KMS-11 (cell line): Measurements from ENCODE around the gene FBXW7.

Experiments used
- H2AFZ ChIP-seq: fragments of 200-600 bp; sonication (generic); 2 replicates; pipeline ENCODE4 v1.6.1; 2016; ENCODE audit warnings: antibody characterized with exemption, mixed run types, low read depth
- H3K27ac ChIP-seq: fragments of 200-600 bp; sonication (generic); 2 replicates; pipeline ENCODE4 v1.6.1; 2016; ENCODE audit warnings: mild to moderate bottlenecking, mixed run types
- H3K27me3 ChIP-seq: fragments of 200-600 bp; sonication (generic); 2 replicates; pipeline ENCODE4 v1.6.1; 2017; ENCODE audit warnings: mild to moderate bottlenecking, low read depth, mixed run types, moderate library complexity; ENCODE audit not compliant: insufficient read depth
- H3K36me3 ChIP-seq: fragments of 200-600 bp; sonication (generic); 2 replicates; pipeline ENCODE4 v1.6.1; 2017; ENCODE audit warnings: mild to moderate bottlenecking, mixed run types; ENCODE audit not compliant: insufficient read depth
- H3K4me1 ChIP-seq: fragments of 200-600 bp; sonication (generic); 2 replicates; pipeline ENCODE4 v1.6.1; 2016; ENCODE audit warnings: mild to moderate bottlenecking, low read depth, mixed run types; ENCODE audit not compliant: poor library complexity, severe bottlenecking
- H3K4me2 ChIP-seq: fragments of 200-600 bp; sonication (generic); 2 replicates; pipeline ENCODE4 v1.7.0; 2016; ENCODE audit warnings: mild to moderate bottlenecking, mixed run types
- H3K4me3 ChIP-seq: fragments of 200-600 bp; sonication (generic); IDR thresholded peaks from 2 replicates; pipeline ENCODE4 v1.6.1; 2017; ENCODE audit warnings: low read depth, low read length, mixed read lengths; ENCODE audit not compliant: insufficient read depth
- H3K79me2 ChIP-seq: fragments of 200-600 bp; sonication (generic); 2 replicates; pipeline ENCODE4 v1.6.1; 2016; ENCODE audit warnings: low read depth, mixed run types; ENCODE audit not compliant: insufficient read depth
- H3K9ac ChIP-seq: fragments of 200-600 bp; sonication (generic); 2 replicates; pipeline ENCODE4 v1.6.1; 2016; ENCODE audit warnings: mild to moderate bottlenecking, mixed run types
- H4K20me1 ChIP-seq: fragments of 200-600 bp; sonication (generic); 2 replicates; pipeline ENCODE4 v1.6.1; 2016; ENCODE audit warnings: mild to moderate bottlenecking, mixed run types; ENCODE audit not compliant: insufficient read depth
- CTCF ChIP-seq: fragments of 200-600 bp; sonication (generic); conservative IDR thresholded peaks from 2 replicates; pipeline ENCODE4 v1.6.1; 2017; ENCODE audit warnings: low read depth, mild to moderate bottlenecking, antibody characterized with exemption, low read length, moderate library complexity, mixed read lengths

Gene FBXW7

DNA sequence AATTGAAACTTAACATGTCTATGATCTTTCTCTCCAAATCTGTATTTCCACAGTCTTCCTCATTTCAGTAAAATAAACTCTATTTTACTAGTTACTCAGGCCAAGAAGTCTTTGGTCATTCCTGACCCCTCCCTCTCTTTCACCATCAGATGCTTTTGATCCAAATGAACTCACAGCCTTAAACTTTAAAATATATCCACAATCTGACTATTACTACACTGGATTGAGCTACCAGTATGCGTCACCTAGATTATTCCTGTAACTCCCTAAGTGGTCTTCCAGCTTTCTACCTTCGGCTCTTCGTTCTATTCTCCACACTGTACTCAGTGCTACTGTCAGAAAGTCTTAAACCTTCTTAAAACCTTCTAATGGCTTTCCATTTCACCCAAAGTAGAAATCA is 195.1 kb downstream of the FBXW7 start:
- Histone ChIP-seq H3K9ac (no peak overlapping the region), H3K4me3 (no peak overlapping the region), H3K27me3 (no peaks in the 10 kb centered on the region), H3K27ac (no peak overlapping the region), H3K4me2 (no peak overlapping the region), H4K20me1 (no peaks in the 10 kb centered on the region), H2AFZ (no peak overlapping the region), H3K79me2 (no peaks in the 10 kb centered on the region), H3K36me3 (no peaks in the 10 kb centered on the region), H3K4me1 (no peaks in the 10 kb centered on the region)
- TF ChIP-seq CTCF = no peak

DNA sequence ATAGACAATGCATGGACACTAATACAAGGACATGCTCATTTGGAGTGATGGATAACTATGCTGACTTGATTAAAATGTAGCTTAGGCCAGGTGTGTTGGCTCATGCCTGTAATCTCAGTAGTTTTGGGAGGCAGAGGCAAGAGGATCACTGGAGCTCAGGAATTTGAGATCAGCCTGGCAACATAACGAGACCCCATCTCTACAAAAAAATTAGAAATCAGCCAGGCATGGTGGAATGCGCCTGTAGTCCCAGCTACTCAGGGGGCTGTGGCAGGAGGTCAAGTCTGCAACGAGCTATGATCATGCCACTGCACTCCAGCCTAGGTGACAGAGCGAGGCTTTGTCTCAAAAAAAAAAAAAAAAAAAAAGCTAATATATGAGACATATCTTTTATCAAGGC is 196.3 kb downstream of the FBXW7 start:
- no peaks in the 10 kb centered on the region for H3K79me2 ChIP-seq
- H3K9ac ChIP-seq = no peak overlapping the region
- H3K27me3 ChIP-seq = no peaks in the 10 kb centered on the region
- H3K4me2 ChIP-seq = no peak overlapping the region
- no peaks in the 10 kb centered on the region for H4K20me1 ChIP-seq
- H3K4me3 ChIP-seq = no peak overlapping the region
- no peak overlapping the region for H2AFZ ChIP-seq
- no peaks in the 10 kb centered on the region for H3K4me1 ChIP-seq
- no peak overlapping the region for H3K27ac ChIP-seq
- no peak for TF ChIP-seq CTCF
- H3K36me3 ChIP-seq = no peaks in the 10 kb centered on the region

GRCh38 chr4:152334931-152335330 is 201.0 kb downstream of the FBXW7 start:
- no peaks in the 10 kb centered on the region for H3K27me3 ChIP-seq
- H4K20me1 ChIP-seq = no peaks in the 10 kb centered on the region
- H3K9ac ChIP-seq = no peak overlapping the region
- no peak overlapping the region for H3K4me3 ChIP-seq
- H3K27ac ChIP-seq = no peak overlapping the region
- no peaks in the 10 kb centered on the region for H3K36me3 ChIP-seq
- H3K79me2 ChIP-seq = no peaks in the 10 kb centered on the region
- TF ChIP-seq CTCF = no peak
- H3K4me1 ChIP-seq = no peaks in the 10 kb centered on the region
- H3K4me2 ChIP-seq = no peak overlapping the region
- H2AFZ ChIP-seq = no peak overlapping the region

DNA sequence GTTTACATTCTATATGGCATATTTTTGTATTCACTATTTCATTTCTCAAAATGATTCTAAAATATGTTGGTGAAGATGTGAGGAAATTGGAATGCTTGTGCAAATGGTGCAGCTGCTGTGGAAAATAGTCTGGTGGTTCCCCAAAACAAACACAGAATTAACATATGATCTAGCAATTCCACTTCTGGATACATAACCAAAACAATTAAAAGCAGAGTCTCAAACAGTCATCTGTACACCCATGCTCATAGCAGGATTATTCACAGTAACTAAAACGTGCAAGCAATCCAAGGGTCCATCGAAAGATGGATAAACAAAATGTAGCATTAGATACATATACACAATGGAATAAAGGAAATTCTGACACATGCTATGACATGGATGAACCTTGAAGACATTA is 204.8 kb downstream of the FBXW7 start:
- Histone ChIP-seq H3K27ac (no peak overlapping the region), H3K4me2 (no peak overlapping the region), H3K4me3 (no peak overlapping the region), H3K9ac (no peak overlapping the region), H3K36me3 (no peaks in the 10 kb centered on the region), H3K4me1 (peaks cover 8% of the 10 kb centered on the region), H3K79me2 (no peaks in the 10 kb centered on the region), H4K20me1 (no peaks in the 10 kb centered on the region), H3K27me3 (no peaks in the 10 kb centered on the region), H2AFZ (no peak overlapping the region)
- TF ChIP-seq CTCF = no peak

DNA sequence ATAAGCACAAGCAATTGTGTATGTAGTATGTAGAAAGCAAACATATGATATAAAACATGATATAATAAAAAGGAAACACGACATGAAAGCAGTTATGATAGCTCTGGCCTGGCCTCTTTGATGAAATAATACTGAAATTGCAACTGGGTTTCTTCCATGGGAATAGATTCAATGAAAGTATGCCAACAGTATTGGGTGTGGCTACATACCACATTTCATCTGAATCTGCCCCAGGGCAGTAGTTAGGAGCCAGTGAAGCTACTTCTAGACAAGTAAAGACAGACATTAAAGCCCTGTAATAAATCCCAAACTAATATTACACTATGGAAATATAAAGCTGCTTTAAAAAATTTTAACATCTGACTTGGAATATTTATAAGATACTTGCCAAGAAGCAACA is 207.3 kb downstream of the FBXW7 start:
- Histone ChIP-seq H3K79me2 (no peaks in the 10 kb centered on the region), H3K4me1 (peaks cover 8% of the 10 kb centered on the region), H3K4me2 (no peak overlapping the region), H4K20me1 (no peaks in the 10 kb centered on the region), H3K27me3 (no peaks in the 10 kb centered on the region), H3K9ac (no peak overlapping the region), H3K27ac (no peak overlapping the region), H3K4me3 (no peak overlapping the region), H3K36me3 (0 out of 2 replicates have a peak, but pooled peaks cover 6% of the 10 kb centered on the region), H2AFZ (no peak overlapping the region)
- no peak for TF ChIP-seq CTCF
